Osteocyte (in vitro differentiated cells): ENCODE data around the gene PRLR. TPM values are rescaled to one million over a fixed set of nuclear protein-coding genes. Genes with fewer than 3 reads are reported as not detected.

ENCODE experiments used
- DNase-seq: peaks from one replicate; pipeline ENCODE4 v3.0.0; 2021; ENCODE audit warnings: mixed read lengths; ENCODE audit not compliant: unreplicated experiment; ENCODE audit errors: extremely low spot score
- H3K27ac Mint-ChIP-seq: one replicate; pipeline ENCODE4 v1.8.0; 2021; ENCODE audit warnings: mild to moderate bottlenecking, mixed read lengths; ENCODE audit not compliant: unreplicated experiment
- H3K27me3 Mint-ChIP-seq: one replicate; pipeline ENCODE4 v1.8.0; 2021; ENCODE audit warnings: mixed read lengths; ENCODE audit not compliant: unreplicated experiment
- H3K36me3 Mint-ChIP-seq: one replicate; pipeline ENCODE4 v1.8.0; 2021; ENCODE audit warnings: mixed read lengths; ENCODE audit not compliant: unreplicated experiment
- H3K4me1 Mint-ChIP-seq: one replicate; pipeline ENCODE4 v1.8.0; 2021; ENCODE audit warnings: mixed read lengths; ENCODE audit not compliant: unreplicated experiment
- H3K4me3 Mint-ChIP-seq: one replicate; pipeline ENCODE4 v1.8.0; 2021; ENCODE audit warnings: mild to moderate bottlenecking, moderate library complexity, mixed read lengths; ENCODE audit not compliant: unreplicated experiment
- H3K9me3 Mint-ChIP-seq: one replicate; pipeline ENCODE4 v1.8.0; 2021; ENCODE audit warnings: mixed read lengths; ENCODE audit not compliant: unreplicated experiment
- total RNA-seq: library from RNA; stranded (reverse); gene quantifications from 2 replicates; pipeline ENCODE4 v1.2.1, GENCODE V29; 2021
- TF ChIP-seq, protein P1 (sequence below): fragments of 200-600 bp; sonication (generic); IDR thresholded peaks from 2 replicates; pipeline ENCODE4 v1.5.0; 2021; ENCODE audit warnings: antibody characterized with exemption, mild to moderate bottlenecking, moderate library complexity

Gene PRLR
- total RNA-seq, 1 donor from 2014 or later: 0.30 TPM

DNA sequence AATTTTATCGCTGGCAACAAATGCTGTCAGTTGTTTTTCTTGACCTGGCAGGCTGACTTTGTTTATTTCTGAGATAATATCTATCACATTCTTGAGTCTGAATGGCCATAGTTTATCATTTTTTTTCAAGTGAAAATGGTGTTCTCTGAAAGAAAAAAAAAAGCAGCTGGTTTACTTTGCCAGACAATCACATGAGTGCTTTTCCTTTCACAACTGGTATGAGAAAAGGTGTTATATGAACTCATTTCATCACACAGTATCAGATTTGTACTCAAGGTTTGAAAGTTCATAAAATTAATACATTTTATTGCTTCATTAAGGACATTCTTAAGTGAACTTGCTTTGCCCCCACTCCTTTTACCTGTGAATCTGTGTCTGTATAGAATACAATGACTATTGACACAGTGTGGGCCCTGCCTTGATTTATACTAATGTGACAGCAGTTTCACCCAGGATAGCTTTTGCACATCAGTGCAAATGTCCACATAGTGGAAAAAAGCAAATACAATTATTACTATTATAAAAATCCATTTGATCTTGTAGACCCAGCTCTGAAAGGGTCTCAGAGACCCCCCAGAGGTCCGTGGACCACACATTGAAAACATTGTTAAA lies 33.1 kb upstream of the PRLR start:
- no peaks in the 10 kb centered on the region for H3K27me3 Mint-ChIP-seq

DNA sequence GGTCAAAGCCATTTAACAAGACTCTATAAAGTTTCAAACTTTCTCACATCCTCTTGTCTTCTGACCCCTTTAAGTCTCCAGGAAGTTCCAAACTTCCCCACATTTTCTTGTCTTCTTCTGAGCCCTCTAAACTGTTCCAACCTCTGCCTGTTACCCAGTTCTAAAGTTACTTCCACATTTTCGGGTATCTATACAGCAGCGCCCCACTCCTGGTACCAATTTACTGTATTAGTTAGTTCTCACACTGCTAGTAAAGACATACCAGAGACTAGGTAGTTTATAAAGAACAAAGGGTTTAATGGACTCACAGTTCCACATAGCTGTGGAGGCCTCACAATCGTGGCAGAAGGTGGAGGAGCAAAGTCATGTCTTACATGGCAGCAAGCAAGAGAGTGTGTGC lies 23.3 kb upstream of the PRLR start:
- H3K4me3 Mint-ChIP-seq: no peak overlapping the region
- H3K36me3 Mint-ChIP-seq: no peaks in the 10 kb centered on the region
- H3K9me3 Mint-ChIP-seq: peaks cover 20% of the 10 kb centered on the region
- TF ChIP-seq, protein P1, sequence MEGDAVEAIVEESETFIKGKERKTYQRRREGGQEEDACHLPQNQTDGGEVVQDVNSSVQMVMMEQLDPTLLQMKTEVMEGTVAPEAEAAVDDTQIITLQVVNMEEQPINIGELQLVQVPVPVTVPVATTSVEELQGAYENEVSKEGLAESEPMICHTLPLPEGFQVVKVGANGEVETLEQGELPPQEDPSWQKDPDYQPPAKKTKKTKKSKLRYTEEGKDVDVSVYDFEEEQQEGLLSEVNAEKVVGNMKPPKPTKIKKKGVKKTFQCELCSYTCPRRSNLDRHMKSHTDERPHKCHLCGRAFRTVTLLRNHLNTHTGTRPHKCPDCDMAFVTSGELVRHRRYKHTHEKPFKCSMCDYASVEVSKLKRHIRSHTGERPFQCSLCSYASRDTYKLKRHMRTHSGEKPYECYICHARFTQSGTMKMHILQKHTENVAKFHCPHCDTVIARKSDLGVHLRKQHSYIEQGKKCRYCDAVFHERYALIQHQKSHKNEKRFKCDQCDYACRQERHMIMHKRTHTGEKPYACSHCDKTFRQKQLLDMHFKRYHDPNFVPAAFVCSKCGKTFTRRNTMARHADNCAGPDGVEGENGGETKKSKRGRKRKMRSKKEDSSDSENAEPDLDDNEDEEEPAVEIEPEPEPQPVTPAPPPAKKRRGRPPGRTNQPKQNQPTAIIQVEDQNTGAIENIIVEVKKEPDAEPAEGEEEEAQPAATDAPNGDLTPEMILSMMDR: no peak
- peaks cover 7% of the 10 kb centered on the region for H3K4me1 Mint-ChIP-seq
- H3K27me3 Mint-ChIP-seq: no peaks in the 10 kb centered on the region
- no peak for DNase-seq
- no peak overlapping the region for H3K27ac Mint-ChIP-seq

More for the DNA sequence above, 33.1 kb upstream of the PRLR start:
- DNase-seq: no peak
- TF ChIP-seq, protein P1: no peak
- no peaks in the 10 kb centered on the region for H3K4me1 Mint-ChIP-seq
- H3K9me3 Mint-ChIP-seq: no peaks in the 10 kb centered on the region
- H3K4me3 Mint-ChIP-seq: no peak overlapping the region
- no peak overlapping the region for H3K27ac Mint-ChIP-seq
- H3K36me3 Mint-ChIP-seq: no peaks in the 10 kb centered on the region

DNA sequence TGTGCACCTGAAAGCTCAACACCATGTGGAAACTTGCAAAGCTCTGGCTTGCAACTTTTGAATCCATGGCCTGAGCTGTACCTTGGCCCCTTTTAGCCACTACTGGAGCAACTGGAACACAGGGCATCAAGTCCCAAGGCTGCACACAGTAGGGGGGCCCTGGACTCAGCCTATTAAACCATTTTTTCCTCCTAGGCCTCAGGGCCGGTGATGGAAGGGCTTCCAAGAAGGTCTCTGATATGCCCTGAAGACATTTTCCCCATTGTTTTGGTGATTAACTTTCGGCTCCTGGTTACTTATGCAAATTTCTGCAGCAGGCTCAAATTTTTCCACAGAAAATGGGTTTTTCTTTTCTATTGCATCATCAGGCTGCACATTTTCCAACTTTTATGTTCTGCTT lies 22.7 kb upstream of the PRLR start:
- Mint-ChIP-seq H3K27me3 (no peaks in the 10 kb centered on the region), H3K4me1 (peaks cover 7% of the 10 kb centered on the region), H3K36me3 (no peaks in the 10 kb centered on the region), H3K4me3 (no peak overlapping the region), H3K27ac (no peak overlapping the region), H3K9me3 (peaks cover 20% of the 10 kb centered on the region)
- DNase-seq: no peak
- TF ChIP-seq, protein P1: no peak

DNA sequence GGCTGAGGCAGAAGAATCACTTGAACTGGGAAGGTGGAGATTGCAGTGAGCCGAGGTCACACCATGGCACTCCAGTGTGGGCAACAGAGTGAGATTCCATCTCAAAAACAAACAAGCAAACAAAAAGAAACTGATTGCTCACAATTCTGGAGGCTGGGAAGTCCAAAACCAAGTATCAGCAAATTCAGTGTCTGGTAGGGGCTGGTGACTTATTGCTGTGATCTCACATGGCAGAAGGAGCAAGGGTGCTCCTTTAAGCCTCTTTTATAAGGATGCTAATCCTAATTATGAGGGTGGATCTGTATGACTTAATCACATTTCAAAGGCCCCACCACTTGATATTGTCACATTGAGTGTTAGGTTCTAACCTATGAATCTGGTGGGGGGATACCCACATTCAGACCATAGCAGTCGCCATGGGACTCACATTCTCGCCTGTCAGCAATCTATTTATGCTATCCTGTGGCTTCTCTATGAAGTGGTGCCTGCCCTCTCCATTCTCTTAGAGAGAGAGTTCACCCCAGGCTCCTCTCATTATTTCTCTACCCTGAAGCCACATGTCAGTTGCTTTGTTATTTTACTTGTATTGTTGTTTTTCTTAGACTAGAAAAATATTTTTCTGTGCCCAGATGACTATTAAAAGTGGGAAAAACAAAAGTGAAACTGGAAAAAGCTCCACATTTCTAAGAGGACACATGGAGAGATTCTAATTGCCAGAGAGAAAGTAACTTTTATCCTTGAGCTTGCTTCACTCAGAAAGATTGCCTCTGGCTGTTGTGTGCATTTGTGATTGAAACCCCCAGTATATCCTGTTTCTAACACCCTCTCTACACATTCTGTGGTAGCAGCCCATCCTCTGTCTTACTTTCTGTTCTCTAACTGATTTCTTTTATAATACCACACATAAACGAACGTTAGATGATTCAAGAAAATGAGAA lies 18.8 kb upstream of the PRLR start:
- TF ChIP-seq, protein P1: no peak
- peaks cover 9% of the 10 kb centered on the region for H3K4me1 Mint-ChIP-seq
- DNase-seq: no peak
- peaks cover 15% of the 10 kb centered on the region for H3K9me3 Mint-ChIP-seq
- peak overlapping the region; percentile 69 for H3K4me3 Mint-ChIP-seq
- peak overlapping the region; percentile 33 for H3K27ac Mint-ChIP-seq
- no peaks in the 10 kb centered on the region for H3K36me3 Mint-ChIP-seq
- no peaks in the 10 kb centered on the region for H3K27me3 Mint-ChIP-seq

DNA sequence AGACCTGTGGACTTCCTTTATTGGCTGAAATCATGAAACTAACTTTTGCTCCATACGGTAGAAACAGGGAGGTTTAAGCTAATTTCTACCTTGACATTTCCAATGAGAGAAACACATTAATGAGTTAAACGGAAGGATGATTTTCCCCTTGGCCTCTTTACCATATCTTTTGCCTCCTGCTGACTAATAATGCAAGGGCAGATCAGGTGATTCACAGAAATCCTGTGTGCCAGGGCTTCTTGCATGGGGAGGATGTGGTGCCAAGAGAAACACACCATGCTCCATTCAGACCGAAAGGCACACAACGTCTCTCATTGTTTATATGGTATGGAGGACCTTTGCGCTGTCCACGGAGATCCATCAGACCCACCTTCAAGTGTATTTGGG lies 17.4 kb upstream of the PRLR start:
- Mint-ChIP-seq H3K27me3 (peaks cover 5% of the 10 kb centered on the region), H3K9me3 (peaks cover 5% of the 10 kb centered on the region), H3K36me3 (no peaks in the 10 kb centered on the region), H3K27ac (no peak overlapping the region), H3K4me3 (no peak overlapping the region), H3K4me1 (peaks cover 9% of the 10 kb centered on the region)
- TF ChIP-seq, protein P1: no peak
- no peak for DNase-seq
